OCI-LY7 (cell line): ENCODE results near the gene BTBD2. TPM values are rescaled to one million over a fixed set of nuclear protein-coding genes. Genes with fewer than 3 reads are reported as not detected.
A peak's percentile ranks its signal among the peaks of the same experiment; 100 is the strongest.
"Not testable (repeated sequence)": the region's sequence is repeated elsewhere in the genome, so short reads cannot be mapped to it uniquely, and the experiment has no call there.

ENCODE experiments used
- BruUV-seq: library from RNA; stranded (reverse); fragments of 400-500 nt; replicated peaks from 2 replicates; lab custom pipeline; 2021; lab: Mats Ljungman, UMichigan
- CTCF ChIA-PET: fragments of 300-600 bp; sonication (Branson Sonifier 250); formaldehyde crosslinking; loops from one replicate; lab custom pipeline; 2022; ENCODE audit warnings: antibody characterized with exemption; ENCODE audit not compliant: unreplicated experiment; lab: Charles Lee
- POLR2A ChIA-PET: fragments of 300-600 bp; sonication (Branson Sonifier 250); formaldehyde crosslinking; loops from one replicate; lab custom pipeline; 2022; ENCODE audit warnings: antibody characterized with exemption; lab: Charles Lee
- DNase-seq: peaks from one replicate; pipeline ENCODE4 v3.0.0-alpha.2; 2015; ENCODE audit warnings: low spot score
- H2AFZ ChIP-seq: fragments of 200-600 bp; sonication (generic), shearing (Covaris generic); 2 replicates; pipeline ENCODE4 v1.6.1; 2014; ENCODE audit warnings: mild to moderate bottlenecking, antibody characterized with exemption, low read length, moderate library complexity
- H3K27ac ChIP-seq: fragments of 200-600 bp; sonication (generic); 2 replicates; pipeline ENCODE4 v1.5.1; 2014; ENCODE audit warnings: mixed run types, low read depth, mild to moderate bottlenecking, moderate library complexity, low read length, inconsistent platforms; ENCODE audit not compliant: poor library complexity, severe bottlenecking
- H3K36me3 ChIP-seq: fragments of 200-600 bp; sonication (generic); 2 replicates; pipeline ENCODE4 v1.6.1; 2014; ENCODE audit warnings: mild to moderate bottlenecking, antibody characterized with exemption, low read length, moderate library complexity, mixed read lengths; ENCODE audit not compliant: insufficient read depth
- H3K4me1 ChIP-seq: fragments of 200-600 bp; sonication (generic); 2 replicates; pipeline ENCODE4 v1.5.1; 2014; ENCODE audit warnings: mild to moderate bottlenecking, low read length; ENCODE audit not compliant: insufficient read depth, poor library complexity, severe bottlenecking
- H3K4me2 ChIP-seq: fragments of 200-600 bp; sonication (generic); 2 replicates; pipeline ENCODE4 v1.6.1; 2014; ENCODE audit warnings: mild to moderate bottlenecking, low read length
- H3K4me3 ChIP-seq: fragments of 200-600 bp; sonication (generic); 2 replicates; pipeline ENCODE4 v1.5.1; 2014; ENCODE audit warnings: mild to moderate bottlenecking, low read depth, low read length; ENCODE audit not compliant: poor library complexity, severe bottlenecking
- H3K79me2 ChIP-seq: fragments of 200-600 bp; sonication (generic); 2 replicates; pipeline ENCODE4 v1.6.1; 2016; ENCODE audit warnings: low read depth, mild to moderate bottlenecking, low read length, moderate library complexity, mixed read lengths; ENCODE audit not compliant: insufficient read depth
- H3K9me2 ChIP-seq: fragments of 200-600 bp; sonication (generic); 2 replicates; pipeline ENCODE4 v1.6.1; 2016; ENCODE audit warnings: mild to moderate bottlenecking, low read length, mixed read lengths; ENCODE audit not compliant: insufficient read depth
- H3K9me3 ChIP-seq: fragments of 200-600 bp; sonication (generic); 2 replicates; pipeline ENCODE4 v1.6.1; 2014; ENCODE audit warnings: mild to moderate bottlenecking, mixed run types, low read length, mixed read lengths
- H4K20me1 ChIP-seq: fragments of 200-600 bp; sonication (generic); 2 replicates; pipeline ENCODE4 v1.6.1; 2014; ENCODE audit warnings: mild to moderate bottlenecking, antibody characterized with exemption, low read length, moderate library complexity, mixed read lengths; ENCODE audit not compliant: insufficient read depth
- CTCF ChIP-seq: fragments of 200-600 bp; sonication (generic); conservative IDR thresholded peaks from 2 replicates; pipeline ENCODE4 v1.5.1; 2014; ENCODE audit warnings: mild to moderate bottlenecking, antibody characterized with exemption, low read length, moderate library complexity, mixed read lengths
- EZH2phosphoT487 ChIP-seq: fragments of 200-600 bp; sonication (generic); IDR thresholded peaks from 2 replicates; pipeline ENCODE4 v1.6.1; 2018; ENCODE audit warnings: low read depth, borderline replicate concordance, mild to moderate bottlenecking, mixed run types, antibody characterized with exemption, low read length, moderate library complexity, mixed read lengths
- intact Hi-C: fragments of 100-400 bp; cut with micrococcal nuclease; formaldehyde crosslinking; loops from one replicate; pipeline ENCODE4 v1.10.0; 2022; ENCODE audit not compliant: unreplicated experiment
- total RNA-seq, 2 experiments: library from RNA; depleted of rRNA in 1 of 2; stranded (reverse); fragments of >200 nt in 1 of 2; shearing (Covaris generic) in 1 of 2; gene quantifications; 2 replicates each; pipeline ENCODE4 v1.2.3, GENCODE V29; 2014 to 2022

The BTBD2 gene
- total RNA-seq, 2 experiments from 2014 or later = 53.9 to 91.6 TPM

DNA sequence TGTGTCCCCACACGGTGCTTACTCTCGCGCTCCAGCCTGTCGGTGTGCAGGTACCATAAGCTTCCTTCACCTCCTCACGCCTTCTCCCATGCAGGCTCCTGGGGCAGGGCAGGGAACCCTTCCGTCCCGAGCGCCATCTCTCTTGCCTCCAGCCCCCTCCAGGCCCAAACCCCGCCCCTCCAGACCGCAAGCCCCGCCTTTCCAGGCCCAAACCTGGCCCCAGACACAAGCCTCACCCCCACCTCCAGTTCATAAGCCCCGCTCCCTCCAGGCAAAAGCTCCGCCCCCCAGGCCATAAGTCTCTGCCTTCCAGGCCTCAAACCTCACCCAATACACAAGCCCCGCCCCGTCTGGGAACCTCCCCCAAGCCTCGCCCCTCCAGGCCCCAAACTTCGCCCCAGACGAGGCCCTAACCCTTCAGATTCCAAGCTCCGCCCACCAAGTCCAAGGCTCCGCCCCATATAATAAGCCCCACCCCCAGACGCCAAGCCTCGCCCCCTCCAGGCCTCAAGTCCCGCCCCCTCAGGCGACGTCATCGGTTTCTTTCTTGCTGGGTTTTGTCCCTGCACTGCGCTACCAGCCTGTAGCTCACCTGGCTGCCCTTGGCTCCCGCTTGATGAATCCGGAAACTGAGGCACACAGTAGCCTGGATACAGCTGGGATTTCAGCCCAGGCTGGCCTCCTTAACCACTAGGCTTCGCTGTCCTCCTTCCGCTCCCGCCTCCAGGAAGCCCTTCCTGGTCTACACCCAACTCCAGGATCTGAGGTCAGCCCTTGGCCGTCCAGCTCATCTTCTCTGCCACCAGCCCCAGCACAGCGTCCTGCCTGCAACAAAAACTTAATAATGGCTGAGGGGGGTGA is 19.4 kb upstream of the BTBD2 start:
- H2AFZ ChIP-seq = no peak overlapping the region
- no peaks in the 10 kb centered on the region for H3K79me2 ChIP-seq
- H3K4me2 ChIP-seq = peak overlapping the region; percentile 36; the same call in 1 of the 2 replicates
- TF ChIP-seq EZH2phosphoT487 (no peak), CTCF (no peak)
- no peaks in the 10 kb centered on the region for H3K9me3 ChIP-seq
- peak; percentile 89 for DNase-seq
- H3K9me2 ChIP-seq = no peaks in the 10 kb centered on the region
- H3K4me1 ChIP-seq = peaks cover 11% of the 10 kb centered on the region
- ChIA-PET POLR2A (interaction anchor here (0.7 to 1.2 kb wide), 5 partner anchors 13 to 368 kb away, joined by 3 to 7 read pairs (median 4); no protein-coding TSS in a partner anchor), CTCF (interaction anchor here (0.6 to 0.8 kb wide), 2 partner anchors 17 to 134 kb away, joined by 4 to 5 read pairs; no protein-coding TSS in a partner anchor)
- intact Hi-C loops = no loop called here
- H3K36me3 ChIP-seq = peaks cover 26% of the 10 kb centered on the region
- no peak overlapping the region for H3K27ac ChIP-seq
- no TSS peak for BruUV-seq
- H3K4me3 ChIP-seq = no peak overlapping the region
- H4K20me1 ChIP-seq = no peaks in the 10 kb centered on the region

DNA sequence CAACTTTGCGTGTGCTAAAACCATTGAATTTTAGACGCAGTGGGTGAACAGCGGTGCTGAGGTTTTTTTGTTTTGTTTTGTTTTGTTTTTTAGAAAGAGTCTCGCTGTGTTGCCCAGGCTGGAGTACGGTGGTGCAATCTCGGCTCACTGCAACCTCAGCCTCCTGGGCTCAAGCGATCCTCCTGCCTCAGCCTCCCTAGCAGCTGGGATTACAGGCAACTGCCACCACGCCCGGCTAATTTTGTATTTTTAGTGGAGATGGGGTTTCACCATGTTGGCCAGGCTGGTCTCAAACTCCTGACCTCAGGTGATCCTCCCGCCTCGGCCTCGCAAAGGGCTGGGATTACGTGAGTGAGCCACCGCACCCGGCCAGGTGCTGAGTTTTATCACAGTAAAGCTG is 18.7 kb upstream of the BTBD2 start:
- H3K9me3 ChIP-seq, H4K20me1 ChIP-seq, H3K79me2 ChIP-seq, H3K27ac ChIP-seq, H3K9me2 ChIP-seq, BruUV-seq, H2AFZ ChIP-seq, CTCF ChIA-PET, H3K4me3 ChIP-seq, DNase-seq, POLR2A ChIA-PET, intact Hi-C loops: not testable (repeated sequence)
- H3K4me2 ChIP-seq = peak overlapping the region; percentile 36; the same call in 1 of the 2 replicates
- peaks cover 11% of the 10 kb centered on the region for H3K4me1 ChIP-seq
- H3K36me3 ChIP-seq = peaks cover 19% of the 10 kb centered on the region

DNA sequence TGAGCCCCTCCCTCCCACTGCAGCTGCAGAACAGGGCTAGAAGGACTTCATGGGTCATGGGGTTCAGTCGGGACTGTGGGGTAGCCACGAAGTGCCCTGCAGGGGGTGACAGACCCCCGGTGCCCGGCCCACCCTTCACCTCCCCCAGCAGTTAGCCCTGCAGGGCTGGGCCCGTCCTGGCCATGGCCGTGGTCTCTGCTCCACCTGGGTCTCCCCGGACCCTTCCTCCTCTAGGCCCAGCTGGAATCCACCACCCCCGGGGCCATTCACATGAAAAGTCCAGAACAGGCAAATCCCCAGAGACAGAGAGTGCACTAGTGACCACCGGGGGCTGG is 18.3 kb upstream of the BTBD2 start:
- Histone ChIP-seq H3K4me1 (peaks cover 11% of the 10 kb centered on the region), H3K9me3 (no peaks in the 10 kb centered on the region), H4K20me1 (no peaks in the 10 kb centered on the region), H3K36me3 (peaks cover 14% of the 10 kb centered on the region), H3K27ac (no peak overlapping the region), H3K9me2 (no peaks in the 10 kb centered on the region), H3K4me2 (no peak overlapping the region), H3K79me2 (no peaks in the 10 kb centered on the region), H3K4me3 (no peak overlapping the region), H2AFZ (no peak overlapping the region)
- DNase-seq = no peak
- CTCF ChIA-PET = no interaction called here
- intact Hi-C loops = no loop called here
- POLR2A ChIA-PET = no interaction called here
- BruUV-seq = no TSS peak
- no peak for TF ChIP-seq EZH2phosphoT487
- TF ChIP-seq CTCF = no peak
